PFSK-1 (cell line): ENCODE measurements around the gene KLF1.

Experiments
- FOXP2 ChIP-seq: optimal IDR thresholded peaks from 2 replicates; pipeline ENCODE3; 2011; ENCODE audit warnings: borderline replicate concordance, control low read depth, inconsistent platforms; ENCODE audit not compliant: insufficient read depth; ENCODE audit errors: extremely low read length, extremely low read depth
- POLR2AphosphoS5 ChIP-seq: IDR thresholded peaks from 2 replicates; pipeline ENCODE4 v1.6.1; 2012; ENCODE audit warnings: low read depth, mild to moderate bottlenecking, control low read depth, low read length, moderate library complexity
- SIN3A ChIP-seq: IDR thresholded peaks from 2 replicates; pipeline ENCODE4 v1.6.1; 2012; ENCODE audit warnings: mild to moderate bottlenecking, low read length, moderate library complexity, borderline replicate concordance; ENCODE audit not compliant: insufficient read depth
- TAF1 ChIP-seq: IDR thresholded peaks from 2 replicates; pipeline ENCODE4 v1.6.1; 2012; ENCODE audit warnings: low read length, control low read depth, borderline replicate concordance; ENCODE audit not compliant: insufficient read depth
- TF ChIP-seq, protein P1 (sequence below), 2 experiments: IDR thresholded peaks; 2 replicates each; pipeline versions ENCODE4 v1.6.1 to v1.8.0; 2011 to 2012; ENCODE audit warnings: low read depth in 2 of 2, low read length in 2 of 2, control low read depth in 1 of 2, inconsistent platforms in 1 of 2, mild to moderate bottlenecking in 1 of 2, moderate library complexity in 1 of 2; ENCODE audit not compliant: insufficient read depth in 1 of 2

The KLF1 gene

DNA sequence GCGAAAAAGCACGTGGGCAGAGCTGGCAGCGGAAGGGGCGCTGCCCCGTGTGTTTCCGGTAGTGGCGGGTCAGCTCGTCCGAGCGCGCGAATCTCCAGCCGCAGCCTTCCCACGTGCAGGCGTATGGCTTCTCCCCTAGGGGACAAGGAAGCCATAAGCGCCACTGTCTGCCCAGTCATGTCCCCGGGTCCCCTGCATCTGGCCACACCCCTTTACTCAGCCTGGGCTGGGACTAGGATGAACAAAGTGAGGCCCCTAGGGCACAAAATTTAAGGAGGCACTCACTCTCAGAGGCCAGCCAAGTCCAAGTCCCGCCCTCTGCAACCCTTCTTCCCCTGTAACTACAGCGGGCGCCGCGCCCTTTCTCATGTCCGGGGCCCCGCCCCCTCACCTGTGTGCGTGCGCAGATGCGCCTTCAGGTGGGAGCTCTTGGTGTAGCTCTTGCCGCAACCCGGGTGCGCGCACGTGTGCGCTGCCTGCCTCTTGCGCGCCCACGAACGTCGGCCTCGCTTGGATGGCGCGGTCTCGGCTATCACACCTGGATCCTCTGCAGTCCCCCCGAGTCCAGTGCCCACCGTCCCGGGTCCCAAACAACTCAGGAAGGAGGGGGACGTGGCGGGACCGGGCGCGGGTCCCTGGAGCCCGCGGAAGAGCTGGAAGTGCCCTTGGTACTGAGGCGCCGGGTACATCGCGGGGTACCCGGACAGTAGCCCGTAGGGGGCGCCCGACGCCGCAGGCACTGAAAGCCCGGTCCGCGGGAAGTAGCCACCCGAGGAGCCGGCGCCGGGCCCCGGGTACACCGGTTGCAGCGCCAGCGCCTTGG is 1.9 kb downstream of the KLF1 start:
- TF ChIP-seq FOXP2 (no peak), TAF1 (no peak)

- TF ChIP-seq POLR2AphosphoS5 (no peak), TAF1 (no peak), SIN3A (no peak), FOXP2 (no peak)
- TF ChIP-seq, protein P1, sequence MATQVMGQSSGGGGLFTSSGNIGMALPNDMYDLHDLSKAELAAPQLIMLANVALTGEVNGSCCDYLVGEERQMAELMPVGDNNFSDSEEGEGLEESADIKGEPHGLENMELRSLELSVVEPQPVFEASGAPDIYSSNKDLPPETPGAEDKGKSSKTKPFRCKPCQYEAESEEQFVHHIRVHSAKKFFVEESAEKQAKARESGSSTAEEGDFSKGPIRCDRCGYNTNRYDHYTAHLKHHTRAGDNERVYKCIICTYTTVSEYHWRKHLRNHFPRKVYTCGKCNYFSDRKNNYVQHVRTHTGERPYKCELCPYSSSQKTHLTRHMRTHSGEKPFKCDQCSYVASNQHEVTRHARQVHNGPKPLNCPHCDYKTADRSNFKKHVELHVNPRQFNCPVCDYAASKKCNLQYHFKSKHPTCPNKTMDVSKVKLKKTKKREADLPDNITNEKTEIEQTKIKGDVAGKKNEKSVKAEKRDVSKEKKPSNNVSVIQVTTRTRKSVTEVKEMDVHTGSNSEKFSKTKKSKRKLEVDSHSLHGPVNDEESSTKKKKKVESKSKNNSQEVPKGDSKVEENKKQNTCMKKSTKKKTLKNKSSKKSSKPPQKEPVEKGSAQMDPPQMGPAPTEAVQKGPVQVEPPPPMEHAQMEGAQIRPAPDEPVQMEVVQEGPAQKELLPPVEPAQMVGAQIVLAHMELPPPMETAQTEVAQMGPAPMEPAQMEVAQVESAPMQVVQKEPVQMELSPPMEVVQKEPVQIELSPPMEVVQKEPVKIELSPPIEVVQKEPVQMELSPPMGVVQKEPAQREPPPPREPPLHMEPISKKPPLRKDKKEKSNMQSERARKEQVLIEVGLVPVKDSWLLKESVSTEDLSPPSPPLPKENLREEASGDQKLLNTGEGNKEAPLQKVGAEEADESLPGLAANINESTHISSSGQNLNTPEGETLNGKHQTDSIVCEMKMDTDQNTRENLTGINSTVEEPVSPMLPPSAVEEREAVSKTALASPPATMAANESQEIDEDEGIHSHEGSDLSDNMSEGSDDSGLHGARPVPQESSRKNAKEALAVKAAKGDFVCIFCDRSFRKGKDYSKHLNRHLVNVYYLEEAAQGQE (IDR thresholded peaks at IDR 0.05; ENCODE audit: insufficient read depth in 1 of 2, low read depth in 2 of 2, low read length in 2 of 2), result no peak
Observed at GRCh38 chr19:12884627-12884925, 2.4 kb downstream of the KLF1 start.

- TF ChIP-seq FOXP2 (no peak), SIN3A (no peak), TAF1 (no peak), POLR2AphosphoS5 (no peak)
- TF ChIP-seq, protein P1 (IDR thresholded peaks at IDR 0.05; ENCODE audit: insufficient read depth in 1 of 2, low read depth in 2 of 2, low read length in 2 of 2), result no peak
Observed at GRCh38 chr19:12884202-12884601, 2.8 kb downstream of the KLF1 start.

DNA sequence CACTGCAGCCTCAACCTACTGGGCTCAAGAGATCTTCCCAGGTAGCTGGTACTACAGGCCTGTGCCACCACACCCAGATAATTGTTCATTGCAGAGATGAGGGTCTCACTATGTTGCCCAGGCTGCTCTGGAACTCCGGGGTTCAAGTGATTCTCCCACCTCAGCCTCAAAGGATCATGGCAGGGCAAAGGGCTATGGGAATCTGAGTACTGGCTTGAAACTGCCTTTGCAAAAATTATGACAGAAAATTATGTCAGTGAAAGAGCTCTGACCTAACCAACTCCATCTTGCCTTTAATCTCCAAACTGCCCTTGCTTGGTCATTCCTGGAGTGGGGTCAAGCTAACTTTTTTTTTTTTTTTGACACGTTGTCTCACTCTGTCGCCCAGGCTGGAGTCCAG is 4.4 kb downstream of the KLF1 start:
- TF ChIP-seq SIN3A (no peak), TAF1 (no peak), POLR2AphosphoS5 (no peak), FOXP2 (no peak)
- TF ChIP-seq, protein P1 (IDR thresholded peaks at IDR 0.05; ENCODE audit: insufficient read depth in 1 of 2, low read depth in 2 of 2, low read length in 2 of 2), result no peak

DNA sequence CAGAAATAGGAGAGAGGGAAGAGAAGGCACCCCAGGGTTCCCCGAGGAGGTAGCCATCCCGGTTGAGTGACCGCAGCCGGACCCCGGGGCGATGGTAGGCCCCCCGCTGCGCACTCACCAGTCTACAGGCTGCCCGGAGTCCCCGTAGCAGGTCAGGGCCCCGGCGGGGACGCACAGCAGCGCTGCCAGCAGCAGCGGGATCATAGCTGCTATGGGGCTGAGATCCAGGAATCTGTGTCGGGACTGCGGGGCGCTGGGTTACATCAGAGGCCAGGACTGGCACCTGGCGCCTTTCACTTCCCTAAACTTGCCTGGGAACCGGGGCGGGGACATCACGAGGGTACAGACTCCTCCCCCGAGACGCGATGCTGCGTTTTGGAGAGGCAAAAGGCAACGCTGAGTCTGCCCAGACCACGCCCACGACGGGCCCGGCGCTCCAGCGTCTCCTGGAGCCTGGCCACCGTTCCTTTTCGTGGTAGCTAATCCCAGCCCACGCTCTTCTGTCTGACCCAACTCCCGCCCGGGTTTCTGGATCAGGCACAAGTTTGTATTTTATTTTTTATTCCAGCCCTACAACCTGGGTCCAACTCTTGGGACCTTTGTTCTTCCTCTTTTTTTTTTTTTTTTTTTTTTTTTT is 5.7 kb downstream of the KLF1 start, which contains the start of gene DNASE2:
Gene DNASE2, minus strand, starts transcription at position 278 of the 637 bp plus-strand sequence. Its CDS starts 74 bp downstream, at position 204.
- TF ChIP-seq POLR2AphosphoS5, result peak; percentile 52; the same call in 1 of the 2 replicates
- TF ChIP-seq, protein P1 (IDR thresholded peaks at IDR 0.05; ENCODE audit: insufficient read depth in 1 of 2, low read depth in 2 of 2, low read length in 2 of 2), result no peak
- no peak for TF ChIP-seq FOXP2
- 0 out of 2 replicates have a peak, but pooled peaks have one; percentile 34 for TF ChIP-seq TAF1
- no peak for TF ChIP-seq SIN3A
